Measurements from ENCODE around the gene ADCY2. TPM values are rescaled to one million over a fixed set of nuclear protein-coding genes. Genes with fewer than 3 reads are reported as not detected.

Gene ADCY2
- total RNA-seq, 2 experiments from 2014 or later = not detected

GRCh38 chr5:7671381-7671993 is 275.5 kb downstream of the ADCY2 start:
- ATAC-seq = no peak
- intact Hi-C loops (cut with micrococcal nuclease) = no loop called here
- Mint-ChIP-seq H3K27ac (no peak overlapping the region), H3K4me1 (ENCODE audit: low read depth) (no peaks in the 10 kb centered on the region), H3K27me3 (peaks cover 1% of the 10 kb centered on the region), H3K4me3 (no peak overlapping the region), H3K9me3 (no peaks in the 10 kb centered on the region), H3K36me3 (ENCODE audit: low read depth) (no peaks in the 10 kb centered on the region)
- DNase-seq = no peak
- CTCF ChIA-PET = no interaction called here
- no peak for TF ChIP-seq CTCF (IDR thresholded peaks at IDR 0.05)
- POLR2A ChIA-PET = no interaction called here

DNA sequence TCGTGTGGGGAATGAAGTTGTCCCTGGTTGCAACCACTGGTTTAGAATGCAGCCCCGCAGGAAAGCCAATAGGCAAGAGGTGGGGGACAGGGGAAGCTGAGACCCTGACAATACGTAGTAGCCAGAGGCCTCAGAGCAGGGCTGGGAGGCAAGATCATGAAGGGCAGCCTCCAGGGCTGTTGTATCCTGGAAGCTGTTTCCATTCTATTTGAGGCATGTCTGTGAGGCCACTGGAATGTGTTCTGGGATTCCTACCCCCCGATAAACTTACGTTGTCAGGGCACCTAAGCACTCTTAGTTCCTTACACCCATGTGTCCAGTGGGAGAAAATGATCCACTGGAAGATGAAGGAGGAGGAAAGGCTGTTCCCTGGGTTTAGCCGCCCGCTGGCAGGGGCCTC is 277.7 kb downstream of the ADCY2 start:
- Mint-ChIP-seq H3K4me3 (no peak overlapping the region), H3K27ac (no peak overlapping the region), H3K9me3 (no peaks in the 10 kb centered on the region), H3K4me1 (ENCODE audit: low read depth) (no peaks in the 10 kb centered on the region), H3K27me3 (peaks cover 1% of the 10 kb centered on the region), H3K36me3 (ENCODE audit: low read depth) (no peaks in the 10 kb centered on the region)
- ATAC-seq (no peak), DNase-seq (no peak)
- intact Hi-C loops (cut with micrococcal nuclease) = no loop called here
- ChIA-PET POLR2A (no interaction called here), CTCF (no interaction called here)
- TF ChIP-seq CTCF (IDR thresholded peaks at IDR 0.05) = no peak

DNA sequence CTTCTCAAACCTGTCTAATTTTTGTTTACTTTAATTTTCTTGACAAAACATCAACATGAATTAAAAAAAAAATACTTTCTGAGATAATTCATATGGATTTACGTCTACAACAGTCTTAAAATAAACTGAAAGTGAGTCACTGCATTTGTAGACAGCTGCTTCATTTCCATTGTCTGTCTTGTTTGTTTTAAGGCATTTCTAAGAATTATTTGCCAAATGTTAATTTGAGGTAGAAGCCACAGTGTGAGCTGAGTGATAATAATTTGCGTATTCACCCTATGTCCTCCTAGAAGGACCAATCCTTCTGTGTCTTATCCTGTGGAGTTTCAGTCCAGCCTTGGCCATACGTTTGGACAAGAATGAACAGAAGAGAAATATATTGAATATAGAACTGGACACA is 280.5 kb downstream of the ADCY2 start:
- CTCF ChIA-PET = no interaction called here
- intact Hi-C loops (cut with micrococcal nuclease) = no loop called here

DNA sequence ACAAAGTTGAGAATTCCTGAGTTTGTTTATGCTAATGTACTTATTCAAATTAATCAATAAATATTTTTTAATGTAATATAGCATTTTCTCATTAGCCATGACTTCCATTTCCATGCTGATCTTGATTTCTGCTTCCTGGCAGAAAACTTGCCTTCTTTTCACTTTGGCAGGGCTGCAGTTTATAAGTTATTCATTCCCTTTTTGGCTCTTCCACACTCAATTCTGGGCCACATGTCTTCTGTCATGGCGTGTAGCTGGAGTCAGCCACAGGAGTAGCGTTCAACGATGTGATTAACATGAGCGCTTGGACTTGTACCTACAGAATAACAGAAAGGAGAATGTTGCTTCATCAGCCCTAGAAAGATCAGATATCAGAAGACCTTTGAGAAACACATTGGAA is 282.1 kb downstream of the ADCY2 start:
- H3K9me3 Mint-ChIP-seq = no peaks in the 10 kb centered on the region
- no peak for ATAC-seq
- intact Hi-C loops (cut with micrococcal nuclease) = no loop called here
- H3K27ac Mint-ChIP-seq = no peak overlapping the region
- no peaks in the 10 kb centered on the region for H3K4me1 Mint-ChIP-seq (ENCODE audit: low read depth)
- TF ChIP-seq CTCF (IDR thresholded peaks at IDR 0.05) = no peak
- no peak overlapping the region for H3K4me3 Mint-ChIP-seq
- ChIA-PET POLR2A (no interaction called here), CTCF (no interaction called here)
- no peak for DNase-seq
- H3K27me3 Mint-ChIP-seq = peaks cover 2% of the 10 kb centered on the region
- H3K36me3 Mint-ChIP-seq (ENCODE audit: low read depth) = no peaks in the 10 kb centered on the region

More for the DNA sequence above, 280.5 kb downstream of the ADCY2 start:
- ATAC-seq = no peak
- no peak for DNase-seq
- H3K4me3 Mint-ChIP-seq = no peak overlapping the region
- POLR2A ChIA-PET = no interaction called here
- H3K27ac Mint-ChIP-seq = no peak overlapping the region
- H3K27me3 Mint-ChIP-seq = no peaks in the 10 kb centered on the region
- H3K36me3 Mint-ChIP-seq (ENCODE audit: low read depth) = no peaks in the 10 kb centered on the region
- H3K4me1 Mint-ChIP-seq (ENCODE audit: low read depth) = no peaks in the 10 kb centered on the region
- TF ChIP-seq CTCF (IDR thresholded peaks at IDR 0.05) = no peak
- no peaks in the 10 kb centered on the region for H3K9me3 Mint-ChIP-seq

DNA sequence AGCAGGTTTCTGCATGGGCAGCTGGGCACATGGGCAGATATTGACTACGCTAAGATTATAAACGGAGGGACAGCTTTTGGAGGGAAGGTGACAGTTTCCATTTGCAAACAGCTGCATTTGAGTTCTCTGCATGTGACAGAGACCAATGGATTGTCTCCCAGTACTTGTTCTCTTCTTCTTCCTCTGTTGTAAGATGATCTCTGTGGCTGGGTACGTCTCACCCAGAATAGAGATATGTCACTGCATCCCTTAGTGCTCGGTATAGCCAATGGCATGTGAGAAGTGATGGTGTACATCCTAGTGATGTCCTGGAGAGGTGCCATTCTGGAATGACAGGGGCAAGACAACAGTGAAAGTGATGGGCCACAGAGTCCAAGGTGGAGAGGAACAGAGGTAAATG is 283.7 kb downstream of the ADCY2 start:
- H3K9me3 Mint-ChIP-seq = no peaks in the 10 kb centered on the region
- ATAC-seq (no peak), DNase-seq (no peak)
- ChIA-PET POLR2A (no interaction called here), CTCF (no interaction called here)
- H3K4me3 Mint-ChIP-seq = no peak overlapping the region
- peaks cover 2% of the 10 kb centered on the region for H3K27me3 Mint-ChIP-seq
- intact Hi-C loops (cut with micrococcal nuclease) = no loop called here
- no peaks in the 10 kb centered on the region for H3K4me1 Mint-ChIP-seq (ENCODE audit: low read depth)
- no peaks in the 10 kb centered on the region for H3K36me3 Mint-ChIP-seq (ENCODE audit: low read depth)
- TF ChIP-seq CTCF (IDR thresholded peaks at IDR 0.05) = no peak
- H3K27ac Mint-ChIP-seq = no peak overlapping the region

All from activated CD8-positive, alpha-beta T cell treated with anti-CD3 and anti-CD28 coated beads for 36 hours (primary cell).